ENCODE measurements around the gene CACNB3. TPM values are rescaled to one million over a fixed set of nuclear protein-coding genes. Genes with fewer than 3 reads are reported as not detected.
A peak's percentile ranks its signal among the peaks of the same experiment; 100 is the strongest.

CACNB3 gene
- total RNA-seq, 1 donor from 2014 or later, result 25.0 TPM

DNA sequence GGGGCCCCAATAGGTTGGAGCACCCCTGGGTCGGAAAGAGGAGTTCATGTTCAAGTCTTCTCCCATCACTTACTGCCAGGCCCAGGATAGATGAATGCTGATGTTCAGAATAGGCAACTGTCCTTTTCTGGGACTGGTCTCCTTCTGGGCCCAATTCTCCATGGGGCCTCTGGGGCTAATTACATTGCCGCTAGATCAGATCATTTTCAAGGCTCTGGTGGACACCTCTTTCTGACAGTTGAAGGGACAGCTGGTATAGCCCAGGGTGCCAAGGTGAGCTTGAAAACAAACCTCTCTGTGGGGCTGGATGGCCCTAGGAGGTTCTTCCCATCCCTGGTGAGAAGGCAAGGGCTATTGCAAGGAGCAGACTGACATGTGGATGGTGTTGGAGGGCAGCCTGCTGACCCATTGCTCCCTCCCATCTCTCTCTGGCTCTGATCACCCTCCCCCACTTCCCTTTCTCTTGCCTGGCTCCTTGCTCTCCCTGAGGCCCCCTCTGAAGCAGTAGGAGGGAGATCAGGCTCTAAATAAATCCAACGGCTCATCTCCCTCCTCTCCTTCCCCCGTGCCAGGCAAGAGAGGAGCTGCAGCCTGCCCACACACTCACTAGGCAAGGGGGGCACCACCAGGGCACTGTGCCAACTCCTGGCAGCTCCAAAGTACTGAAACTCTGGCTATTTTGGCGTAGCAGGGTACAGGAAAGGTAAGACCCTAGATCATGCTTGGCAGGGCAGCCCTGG lies 1.9 kb downstream of the CACNB3 start:
- Histone ChIP-seq H3K4me3 (peak overlapping the region; percentile 87), H3K4me1 (peaks cover 31% of the 10 kb centered on the region), H3K9me3 (ENCODE audit: low read depth) (no peaks in the 10 kb centered on the region), H4K20me1 (ENCODE audit: low read depth) (peaks cover 21% of the 10 kb centered on the region), H3K9ac (no peak overlapping the region), H2AFZ (replicated peaks) (no peak overlapping the region), H3K27ac (no peak overlapping the region), H3K27me3 (peaks cover 20% of the 10 kb centered on the region), H3K79me2 (ENCODE audit: low read depth) (peaks cover 12% of the 10 kb centered on the region), H3K36me3 (no peaks in the 10 kb centered on the region), H3K4me2 (peak overlapping the region; percentile 89), H3F3A (ENCODE audit: low read depth) (peaks cover 33% of the 10 kb centered on the region)
- no peak for DNase-seq (ENCODE audit: low spot score)
- peaks cover 11% of the 10 kb centered on the region for H3K36me3 Mint-ChIP-seq
- peaks cover 5% of the 10 kb centered on the region for H3K27me3 Mint-ChIP-seq (ENCODE audit: insufficient read depth, low read depth)
- no peaks in the 10 kb centered on the region for H3K9me3 Mint-ChIP-seq
- H3K4me3 Mint-ChIP-seq, result peak overlapping the region; percentile 92
- H3K27ac Mint-ChIP-seq, result no peak overlapping the region
- TF ChIP-seq EZH2phosphoT487 (IDR thresholded peaks at IDR 0.05) (no peak), EZH2 (IDR thresholded peaks at IDR 0.05) (no peak), CTCF (IDR thresholded peaks at IDR 0.05) (no peak)
- peaks cover 35% of the 10 kb centered on the region for H3K4me1 Mint-ChIP-seq

- H3K27ac ChIP-seq, result no peak overlapping the region
- H3K4me3 ChIP-seq, result no peak overlapping the region
- Mint-ChIP-seq H3K4me3 (peak overlapping the region; percentile 9), H3K27me3 (ENCODE audit: insufficient read depth, low read depth) (peaks cover 7% of the 10 kb centered on the region), H3K36me3 (peaks cover 25% of the 10 kb centered on the region), H3K9me3 (no peaks in the 10 kb centered on the region), H3K27ac (no peak overlapping the region), H3K4me1 (peaks cover 20% of the 10 kb centered on the region)
- H3K4me2 ChIP-seq, result no peak overlapping the region
- peaks cover 12% of the 10 kb centered on the region for H3K79me2 ChIP-seq (ENCODE audit: low read depth)
- peaks cover 14% of the 10 kb centered on the region for H4K20me1 ChIP-seq (ENCODE audit: low read depth)
- peaks cover 16% of the 10 kb centered on the region for H3F3A ChIP-seq (ENCODE audit: low read depth)
- no peak overlapping the region for H3K9ac ChIP-seq
- no peak for DNase-seq (ENCODE audit: low spot score)
- TF ChIP-seq EZH2 (IDR thresholded peaks at IDR 0.05), result no peak
- no peak for TF ChIP-seq CTCF (IDR thresholded peaks at IDR 0.05)
- TF ChIP-seq EZH2phosphoT487 (IDR thresholded peaks at IDR 0.05), result no peak
- H3K27me3 ChIP-seq, result peaks cover 8% of the 10 kb centered on the region
- H2AFZ ChIP-seq (replicated peaks), result no peak overlapping the region
- H3K36me3 ChIP-seq, result no peaks in the 10 kb centered on the region
- peaks cover 17% of the 10 kb centered on the region for H3K4me1 ChIP-seq
- no peaks in the 10 kb centered on the region for H3K9me3 ChIP-seq (ENCODE audit: low read depth)
These were observed 3.8 kb downstream of the CACNB3 start for GRCh38 chr12:48822139-48822538.

GRCh38 chr12:48822711-48823110 lies 4.4 kb downstream of the CACNB3 start:
- Histone ChIP-seq H3F3A (ENCODE audit: low read depth) (peaks cover 10% of the 10 kb centered on the region), H3K36me3 (no peaks in the 10 kb centered on the region), H4K20me1 (ENCODE audit: low read depth) (peaks cover 12% of the 10 kb centered on the region), H3K27ac (no peak overlapping the region), H3K4me2 (no peak overlapping the region), H3K9me3 (ENCODE audit: low read depth) (no peaks in the 10 kb centered on the region), H2AFZ (replicated peaks) (no peak overlapping the region), H3K27me3 (peaks cover 2% of the 10 kb centered on the region), H3K4me1 (peaks cover 12% of the 10 kb centered on the region), H3K4me3 (no peak overlapping the region), H3K79me2 (ENCODE audit: low read depth) (peaks cover 12% of the 10 kb centered on the region), H3K9ac (no peak overlapping the region)
- no peak overlapping the region for H3K27ac Mint-ChIP-seq
- H3K4me1 Mint-ChIP-seq, result peaks cover 14% of the 10 kb centered on the region
- DNase-seq (ENCODE audit: low spot score), result no peak
- H3K9me3 Mint-ChIP-seq, result no peaks in the 10 kb centered on the region
- H3K27me3 Mint-ChIP-seq (ENCODE audit: insufficient read depth, low read depth), result peaks cover 5% of the 10 kb centered on the region
- no peak for TF ChIP-seq CTCF (IDR thresholded peaks at IDR 0.05)
- TF ChIP-seq EZH2 (IDR thresholded peaks at IDR 0.05), result no peak
- no peak for TF ChIP-seq EZH2phosphoT487 (IDR thresholded peaks at IDR 0.05)
- no peak overlapping the region for H3K4me3 Mint-ChIP-seq
- H3K36me3 Mint-ChIP-seq, result peaks cover 25% of the 10 kb centered on the region

Measured in neural progenitor cell (in vitro differentiated cells).